ENCODE results near the gene TTLL11. TPM values are rescaled to one million over a fixed set of nuclear protein-coding genes. Genes with fewer than 3 reads are reported as not detected.

TTLL11 gene
- total RNA-seq, 1 donor, result 7.3 TPM

GRCh38 chr9:121927081-121927480 lies 166.0 kb downstream of the TTLL11 start:
- no peak for DNase-seq (ENCODE audit: low read depth)
- H3K4me3 ChIP-seq (ENCODE audit: low read depth, low read length), result no peak overlapping the region
- TF ChIP-seq CTCF (IDR thresholded peaks at IDR 0.05; ENCODE audit: insufficient read depth, low read length), result no peak

GRCh38 chr9:121926351-121926801 lies 166.7 kb downstream of the TTLL11 start:
- TF ChIP-seq CTCF (IDR thresholded peaks at IDR 0.05; ENCODE audit: insufficient read depth, low read length), result no peak
- no peak overlapping the region for H3K4me3 ChIP-seq (ENCODE audit: low read depth, low read length)
- DNase-seq (ENCODE audit: low read depth), result no peak

- TF ChIP-seq CTCF (IDR thresholded peaks at IDR 0.05; ENCODE audit: insufficient read depth, low read length), result no peak
- H3K4me3 ChIP-seq (ENCODE audit: low read depth, low read length), result no peak overlapping the region
- DNase-seq (ENCODE audit: low read depth), result no peak
Observed at GRCh38 chr9:121925935-121926334, 167.2 kb downstream of the TTLL11 start.

GRCh38 chr9:121924700-121925099 lies 168.4 kb downstream of the TTLL11 start:
- TF ChIP-seq CTCF (IDR thresholded peaks at IDR 0.05; ENCODE audit: insufficient read depth, low read length), result no peak
- no peak for DNase-seq (ENCODE audit: low read depth)
- no peak overlapping the region for H3K4me3 ChIP-seq (ENCODE audit: low read depth, low read length)

- no peak overlapping the region for H3K4me3 ChIP-seq (ENCODE audit: low read depth, low read length)
- DNase-seq (ENCODE audit: low read depth), result no peak
- TF ChIP-seq CTCF (IDR thresholded peaks at IDR 0.05; ENCODE audit: insufficient read depth, low read length), result no peak
Observed at GRCh38 chr9:121921444-121921843, 171.7 kb downstream of the TTLL11 start.

GRCh38 chr9:121917375-121918335 lies 175.5 kb downstream of the TTLL11 start:
- no peak for DNase-seq (ENCODE audit: low read depth)
- no peak for TF ChIP-seq CTCF (IDR thresholded peaks at IDR 0.05; ENCODE audit: insufficient read depth, low read length)
- no peak overlapping the region for H3K4me3 ChIP-seq (ENCODE audit: low read depth, low read length)
